OCI-LY1 (cell line): Measurements from ENCODE around the gene TANC1.

Source experiments
- H2AFZ ChIP-seq: fragments of 200-600 bp; sonication (generic), shearing (Covaris generic); 2 replicates; pipeline ENCODE4 v1.6.0; 2014; ENCODE audit warnings: antibody characterized with exemption, mild to moderate bottlenecking, low read length
- H3F3A ChIP-seq: fragments of 200-600 bp; sonication (generic), shearing (Covaris generic); 2 replicates; pipeline ENCODE4 v1.6.0; 2014; ENCODE audit warnings: mild to moderate bottlenecking, antibody characterized with exemption, low read length, moderate library complexity; ENCODE audit not compliant: insufficient read depth
- H3K27ac ChIP-seq: fragments of 200-600 bp; sonication (generic); 2 replicates; pipeline ENCODE4 v1.5.1; 2014; ENCODE audit warnings: low read length, mixed run types, mild to moderate bottlenecking, low read depth; ENCODE audit not compliant: poor library complexity, severe bottlenecking
- H3K27me3 ChIP-seq: fragments of 200-600 bp; sonication (generic); 2 replicates; pipeline ENCODE4 v1.6.0; 2014; ENCODE audit warnings: antibody characterized with exemption, mild to moderate bottlenecking, low read length, moderate library complexity; ENCODE audit not compliant: insufficient read depth
- H3K36me3 ChIP-seq: fragments of 200-600 bp; sonication (generic); 2 replicates; pipeline ENCODE4 v1.6.1; 2014; ENCODE audit warnings: mild to moderate bottlenecking, antibody characterized with exemption, low read length, moderate library complexity, mixed read lengths; ENCODE audit not compliant: insufficient read depth
- H3K4me1 ChIP-seq: fragments of 200-600 bp; sonication (generic); 2 replicates; pipeline ENCODE4 v1.5.1; 2014; ENCODE audit warnings: mild to moderate bottlenecking, low read length, moderate library complexity; ENCODE audit not compliant: insufficient read depth, severe bottlenecking
- H3K4me2 ChIP-seq: fragments of 200-600 bp; sonication (generic), shearing (Covaris generic); 2 replicates; pipeline ENCODE4 v1.6.1; 2014; ENCODE audit warnings: low read length
- H3K4me3 ChIP-seq: fragments of 200-600 bp; sonication (generic); 2 replicates; pipeline ENCODE4 v1.5.1; 2014; ENCODE audit warnings: low read length, low read depth, mild to moderate bottlenecking, mixed read lengths; ENCODE audit not compliant: poor library complexity, severe bottlenecking
- H3K79me2 ChIP-seq: fragments of 200-600 bp; shearing (Covaris generic); 2 replicates; pipeline ENCODE4 v1.6.1; 2016; ENCODE audit warnings: mixed run types, low read length, mixed read lengths; ENCODE audit not compliant: insufficient read depth
- H3K9ac ChIP-seq: fragments of 200-600 bp; sonication (generic), shearing (Covaris generic); 2 replicates; pipeline ENCODE4 v1.6.1; 2014; ENCODE audit warnings: mild to moderate bottlenecking, low read length, mixed read lengths
- H3K9me2 ChIP-seq: fragments of 200-600 bp; sonication (generic), shearing (Covaris generic); 2 replicates; pipeline ENCODE4 v1.6.1; 2014; ENCODE audit warnings: low read depth, mild to moderate bottlenecking, low read length, mixed read lengths
- H3K9me3 ChIP-seq: fragments of 200-600 bp; shearing (Covaris generic); 2 replicates; pipeline ENCODE4 v1.6.1; 2014; ENCODE audit warnings: low read length, mixed read lengths
- H4K20me1 ChIP-seq: fragments of 200-600 bp; sonication (generic), shearing (Covaris generic); 2 replicates; pipeline ENCODE4 v1.6.0; 2016; ENCODE audit warnings: mild to moderate bottlenecking, low read length; ENCODE audit not compliant: insufficient read depth
- EZH2 ChIP-seq: fragments of 200-600 bp; sonication (generic), shearing (Covaris generic); IDR thresholded peaks from 2 replicates; pipeline ENCODE4 v1.8.0; 2017; ENCODE audit warnings: borderline replicate concordance, mixed run types, mild to moderate bottlenecking, antibody characterized with exemption, low read length, moderate library complexity, mixed read lengths
- TF ChIP-seq, protein P1 (sequence below): fragments of 200-600 bp; sonication (generic), shearing (Covaris generic); IDR thresholded peaks from 2 replicates; pipeline ENCODE4 v1.5.1; 2017; ENCODE audit warnings: mild to moderate bottlenecking, antibody characterized with exemption, low read length, moderate library complexity, mixed read lengths

Gene TANC1

DNA sequence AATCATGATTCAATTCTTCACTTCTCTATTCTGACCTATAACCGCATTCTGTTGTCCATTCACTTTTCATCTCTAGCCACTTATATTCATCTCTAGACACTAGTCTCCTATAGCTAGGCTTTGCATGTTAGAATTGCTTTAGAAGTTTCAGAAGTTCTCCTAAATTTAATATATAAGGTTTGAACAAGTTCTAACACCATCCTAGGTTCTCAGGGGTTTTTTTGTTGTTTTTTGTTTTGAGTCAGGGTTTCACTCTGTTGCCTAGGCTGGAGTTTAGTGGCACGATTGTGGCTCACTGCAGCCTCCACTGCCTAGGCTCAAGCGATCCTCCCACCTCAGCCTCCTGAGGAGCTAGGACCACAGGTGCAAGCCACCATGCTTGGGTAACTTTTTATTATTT, 298.1 kb downstream of the TANC1 start:
- no peaks in the 10 kb centered on the region for H3K4me1 ChIP-seq
- no peak overlapping the region for H3K27ac ChIP-seq
- H3K79me2 ChIP-seq, result no peaks in the 10 kb centered on the region
- no peak overlapping the region for H2AFZ ChIP-seq
- no peak overlapping the region for H3K4me2 ChIP-seq
- no peaks in the 10 kb centered on the region for H3K27me3 ChIP-seq
- no peaks in the 10 kb centered on the region for H3F3A ChIP-seq
- H3K4me3 ChIP-seq, result no peak overlapping the region
- no peak overlapping the region for H3K9ac ChIP-seq
- H3K9me3 ChIP-seq, result no peaks in the 10 kb centered on the region
- peaks cover 16% of the 10 kb centered on the region for H3K36me3 ChIP-seq
- no peaks in the 10 kb centered on the region for H4K20me1 ChIP-seq
- TF ChIP-seq, protein P1, sequence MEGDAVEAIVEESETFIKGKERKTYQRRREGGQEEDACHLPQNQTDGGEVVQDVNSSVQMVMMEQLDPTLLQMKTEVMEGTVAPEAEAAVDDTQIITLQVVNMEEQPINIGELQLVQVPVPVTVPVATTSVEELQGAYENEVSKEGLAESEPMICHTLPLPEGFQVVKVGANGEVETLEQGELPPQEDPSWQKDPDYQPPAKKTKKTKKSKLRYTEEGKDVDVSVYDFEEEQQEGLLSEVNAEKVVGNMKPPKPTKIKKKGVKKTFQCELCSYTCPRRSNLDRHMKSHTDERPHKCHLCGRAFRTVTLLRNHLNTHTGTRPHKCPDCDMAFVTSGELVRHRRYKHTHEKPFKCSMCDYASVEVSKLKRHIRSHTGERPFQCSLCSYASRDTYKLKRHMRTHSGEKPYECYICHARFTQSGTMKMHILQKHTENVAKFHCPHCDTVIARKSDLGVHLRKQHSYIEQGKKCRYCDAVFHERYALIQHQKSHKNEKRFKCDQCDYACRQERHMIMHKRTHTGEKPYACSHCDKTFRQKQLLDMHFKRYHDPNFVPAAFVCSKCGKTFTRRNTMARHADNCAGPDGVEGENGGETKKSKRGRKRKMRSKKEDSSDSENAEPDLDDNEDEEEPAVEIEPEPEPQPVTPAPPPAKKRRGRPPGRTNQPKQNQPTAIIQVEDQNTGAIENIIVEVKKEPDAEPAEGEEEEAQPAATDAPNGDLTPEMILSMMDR, result no peak
- no peak for TF ChIP-seq EZH2
- H3K9me2 ChIP-seq, result no peaks in the 10 kb centered on the region

DNA sequence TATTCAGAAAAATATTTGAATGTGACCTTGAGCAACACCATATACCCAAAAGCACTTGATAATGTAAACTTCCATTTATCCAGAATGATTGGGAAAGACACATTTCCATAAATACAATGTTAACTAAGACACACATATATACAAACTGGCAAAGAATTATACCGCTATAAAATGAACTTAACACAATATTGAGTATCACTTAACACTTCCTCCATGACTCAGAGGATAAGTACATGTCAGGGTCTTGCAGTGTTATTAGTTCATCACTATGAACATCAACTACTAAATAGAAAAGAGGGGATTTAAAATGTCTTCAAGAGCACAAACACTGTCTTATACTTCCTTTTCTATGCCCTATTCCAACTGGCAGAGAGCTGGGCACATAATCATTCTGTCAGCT, 299.5 kb downstream of the TANC1 start:
- Histone ChIP-seq H3K4me1 (no peaks in the 10 kb centered on the region), H3K79me2 (no peaks in the 10 kb centered on the region), H3K36me3 (peaks cover 18% of the 10 kb centered on the region), H3K9me3 (no peaks in the 10 kb centered on the region), H3K27ac (no peak overlapping the region), H3K4me3 (no peak overlapping the region), H3K9ac (no peak overlapping the region), H2AFZ (no peak overlapping the region), H4K20me1 (no peaks in the 10 kb centered on the region), H3F3A (no peaks in the 10 kb centered on the region), H3K9me2 (no peaks in the 10 kb centered on the region), H3K4me2 (no peak overlapping the region), H3K27me3 (no peaks in the 10 kb centered on the region)
- TF ChIP-seq, protein P1, result no peak
- TF ChIP-seq EZH2, result no peak

DNA sequence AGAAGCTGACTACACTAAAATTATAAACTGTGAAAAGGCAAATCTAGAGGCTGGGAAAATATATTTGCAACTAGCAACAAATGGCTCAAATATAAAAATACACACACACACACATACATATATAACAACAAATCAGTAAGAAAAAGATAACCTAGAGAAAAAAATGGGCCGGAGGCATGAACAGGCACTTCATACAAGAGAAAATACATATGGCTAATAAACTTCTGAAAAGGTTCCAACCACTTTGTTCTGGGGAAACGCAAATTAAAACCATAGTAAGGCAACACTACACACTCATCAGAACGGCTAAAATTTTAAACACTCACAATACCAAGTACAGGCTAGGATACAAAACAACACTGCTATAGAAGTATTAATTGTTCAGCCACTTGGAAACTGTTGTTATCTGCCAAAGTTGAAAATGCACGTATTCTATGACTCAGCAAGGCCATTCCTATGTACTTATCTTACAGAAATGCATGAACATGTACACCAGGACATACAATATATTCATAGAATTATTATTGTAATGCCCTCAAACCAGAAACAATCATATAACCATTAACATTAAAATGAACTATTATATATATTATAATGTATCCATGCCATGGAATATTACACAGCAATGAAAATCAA, 302.4 kb downstream of the TANC1 start:
- Histone ChIP-seq H3K79me2 (no peaks in the 10 kb centered on the region), H3K4me2 (no peak overlapping the region), H3K9me2 (no peaks in the 10 kb centered on the region), H3K4me1 (no peaks in the 10 kb centered on the region), H3K27ac (no peak overlapping the region), H3K27me3 (no peaks in the 10 kb centered on the region), H3K4me3 (no peak overlapping the region), H3K9ac (no peak overlapping the region), H3F3A (no peaks in the 10 kb centered on the region), H3K36me3 (peaks cover 18% of the 10 kb centered on the region), H4K20me1 (no peaks in the 10 kb centered on the region), H2AFZ (no peak overlapping the region), H3K9me3 (no peaks in the 10 kb centered on the region)
- TF ChIP-seq, protein P1, result no peak
- no peak for TF ChIP-seq EZH2
